Islet precursor cell (in vitro differentiated cells): ENCODE results near the gene WDR33.
A peak's percentile ranks its signal among the peaks of the same experiment; 100 is the strongest.

Experiments used
- DNase-seq: peaks from one replicate; pipeline ENCODE4 v3.0.0-alpha.2; 2018

Gene WDR33

GRCh38 chr2:127685410-127686080 lies 125.4 kb downstream of the WDR33 start:
- no peak for DNase-seq

DNA sequence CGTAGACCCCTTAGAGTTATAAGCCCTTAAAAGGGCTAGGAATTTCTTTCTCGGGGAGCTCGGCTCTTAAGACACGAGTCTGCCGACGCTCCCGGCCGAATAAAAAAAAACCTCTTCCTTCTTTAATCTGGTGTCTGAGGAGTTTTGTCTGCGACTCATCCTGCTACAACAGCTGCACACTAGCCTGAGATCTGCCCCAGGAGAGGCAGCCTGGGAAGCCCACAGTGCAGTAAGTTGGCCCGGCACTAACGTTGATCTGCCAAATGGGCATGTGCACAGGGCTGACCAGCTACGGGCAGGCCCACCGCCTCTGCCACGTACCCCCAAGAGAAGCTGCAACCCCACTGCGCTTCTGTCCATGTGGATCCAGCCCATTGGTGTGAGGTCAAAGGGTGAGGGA lies 127.2 kb downstream of the WDR33 start:
- DNase-seq = peak; percentile 69

- DNase-seq = no peak
Measured at GRCh38 chr2:127683056-127683455, 127.9 kb downstream of the WDR33 start.

- peak; percentile 44 for DNase-seq
Measured at GRCh38 chr2:127681976-127682857, 128.8 kb downstream of the WDR33 start.

DNA sequence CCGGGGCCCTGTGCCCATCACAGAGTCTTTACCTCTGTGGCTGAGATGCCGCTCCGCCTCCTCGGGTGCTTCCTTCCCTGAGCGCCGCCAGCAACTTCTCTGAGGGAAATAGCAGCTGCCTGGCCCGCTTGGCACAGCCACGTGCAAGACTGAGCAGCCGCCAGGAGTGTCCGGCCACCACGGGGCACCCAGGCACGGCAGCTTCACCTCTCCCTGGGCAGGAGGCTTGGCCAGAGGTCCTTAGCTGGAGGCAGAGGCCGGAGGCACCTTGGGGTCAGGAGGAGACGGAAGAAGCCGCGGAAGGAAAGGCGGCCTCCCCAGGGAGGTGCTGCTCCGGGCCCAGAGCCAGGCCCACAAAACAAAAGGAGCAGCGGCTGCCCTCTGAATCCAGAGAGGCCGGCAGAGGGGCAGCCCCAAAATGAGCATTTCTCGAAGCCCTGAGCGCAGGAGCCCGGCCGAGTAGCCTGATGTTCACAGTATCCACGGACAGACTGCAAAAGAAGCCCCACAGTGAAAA lies 129.6 kb downstream of the WDR33 start:
- peak; percentile 54 for DNase-seq

- DNase-seq = peak; percentile 45
Measured at GRCh38 chr2:127680706-127681287, 130.2 kb downstream of the WDR33 start.

DNA sequence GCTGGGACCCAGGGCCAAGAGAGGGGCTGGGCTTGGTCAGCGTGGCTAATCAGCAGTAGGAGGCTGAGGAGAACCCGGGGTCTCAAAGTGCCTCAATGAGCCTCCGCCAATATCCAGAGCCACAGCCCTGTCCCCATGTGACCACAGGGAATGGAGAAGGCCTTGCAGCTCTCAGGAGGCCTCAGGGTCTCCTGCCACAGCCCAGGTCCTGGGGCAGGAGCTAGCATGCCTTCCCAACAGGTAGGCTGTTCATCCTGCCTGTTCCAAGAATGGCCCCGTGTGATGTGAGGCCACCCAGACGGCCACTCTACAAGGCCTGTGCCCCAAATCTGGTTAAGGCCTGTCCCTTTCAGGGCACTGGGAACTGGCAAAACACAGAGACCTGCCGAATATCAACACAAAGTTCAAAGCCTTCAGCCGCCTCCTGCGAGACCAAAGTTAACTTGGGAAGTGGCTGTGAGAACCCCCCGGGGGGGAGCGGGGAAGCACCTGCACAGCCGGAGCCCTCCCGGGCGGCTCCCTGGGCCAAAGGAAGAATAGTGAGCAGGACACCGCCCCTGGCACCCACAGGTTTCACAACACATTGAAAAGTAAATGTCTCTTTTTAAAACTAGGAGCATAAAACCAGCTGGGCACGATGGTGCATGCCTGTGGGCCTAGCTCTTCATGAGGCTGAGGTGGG lies 131.2 kb downstream of the WDR33 start:
- DNase-seq = peak; percentile 49

GRCh38 chr2:127678991-127679390 lies 132.0 kb downstream of the WDR33 start:
- DNase-seq = no peak

GRCh38 chr2:127678531-127678930 lies 132.4 kb downstream of the WDR33 start:
- peak; percentile 48 for DNase-seq

DNA sequence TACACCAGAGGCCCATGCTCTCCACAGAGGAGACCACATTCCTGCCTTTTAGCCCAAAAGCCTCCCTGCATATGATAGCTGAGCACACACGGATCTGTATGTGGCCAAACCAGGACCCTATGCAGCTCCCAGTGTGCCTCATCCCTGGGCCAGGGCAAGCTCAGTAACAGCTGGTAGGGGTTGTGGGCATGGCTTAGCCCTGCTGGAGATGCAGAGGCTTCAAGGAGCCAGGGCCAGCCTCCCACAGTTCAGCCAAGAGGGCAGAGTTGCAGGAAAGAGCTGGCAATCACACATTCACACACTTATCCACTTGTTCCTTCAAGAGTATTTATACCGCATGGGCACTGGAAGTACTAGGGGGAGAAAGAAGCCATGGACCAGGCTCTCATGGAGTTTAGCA lies 134.1 kb downstream of the WDR33 start:
- DNase-seq = no peak

DNA sequence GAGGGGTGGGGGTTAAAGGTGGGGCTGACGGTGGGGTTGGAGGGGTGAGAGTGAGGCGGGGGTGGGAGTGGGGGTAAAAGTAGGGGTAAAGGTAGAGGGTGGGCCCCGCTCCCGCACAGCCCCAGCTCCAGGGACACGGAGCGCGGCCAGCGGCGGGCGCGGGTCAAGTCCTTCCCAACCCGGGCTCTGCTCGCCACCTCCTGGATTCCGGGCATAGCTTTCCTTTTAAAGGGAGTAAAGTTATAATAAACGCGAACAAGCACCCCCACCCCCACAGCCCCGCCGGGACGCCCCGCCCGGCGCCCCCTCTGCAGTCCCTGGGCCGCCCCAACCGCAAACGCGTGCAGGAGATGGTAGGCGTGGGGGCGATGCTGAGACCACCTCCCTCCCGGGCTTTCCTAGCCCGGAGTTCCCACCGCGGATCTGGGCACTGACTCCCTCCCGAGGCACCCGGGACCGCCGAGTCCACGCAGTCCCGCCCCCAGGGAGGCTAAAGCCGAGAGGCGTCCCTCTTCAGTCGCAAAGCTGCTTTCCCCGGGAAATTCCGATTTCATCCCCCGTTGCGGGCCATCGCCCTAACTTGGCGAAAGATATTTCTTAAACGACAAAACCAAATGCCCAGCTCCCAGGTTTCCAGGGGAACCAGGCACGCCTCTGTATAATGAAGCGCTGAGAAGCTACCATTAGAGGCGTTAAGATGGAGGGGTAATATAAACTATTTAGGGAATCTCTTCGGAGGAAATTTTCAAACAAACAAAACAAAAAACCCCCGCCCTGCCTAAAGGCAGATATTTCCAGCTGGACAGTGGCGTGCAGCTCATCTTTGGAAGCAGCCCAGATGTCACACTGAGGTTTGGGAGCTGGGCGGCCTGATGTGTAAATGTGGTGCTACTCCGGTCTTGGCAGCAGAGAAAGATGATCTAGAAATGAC lies 135.4 kb downstream of the WDR33 start, which contains the start of gene LIMS2:
LIMS2 (minus strand) TSS at position 200 of the 931 bp plus-strand sequence. CDS start 506 bp downstream, outside the sequence.
- DNase-seq = peak; percentile 74

- peak; percentile 68 for DNase-seq
Measured at GRCh38 chr2:127674241-127675209, 136.4 kb downstream of the WDR33 start.

- peak; percentile 50 for DNase-seq
Measured at GRCh38 chr2:127673291-127674069, 137.5 kb downstream of the WDR33 start.

- peak; percentile 52 for DNase-seq
Measured at GRCh38 chr2:127672341-127673224, 138.4 kb downstream of the WDR33 start.

DNA sequence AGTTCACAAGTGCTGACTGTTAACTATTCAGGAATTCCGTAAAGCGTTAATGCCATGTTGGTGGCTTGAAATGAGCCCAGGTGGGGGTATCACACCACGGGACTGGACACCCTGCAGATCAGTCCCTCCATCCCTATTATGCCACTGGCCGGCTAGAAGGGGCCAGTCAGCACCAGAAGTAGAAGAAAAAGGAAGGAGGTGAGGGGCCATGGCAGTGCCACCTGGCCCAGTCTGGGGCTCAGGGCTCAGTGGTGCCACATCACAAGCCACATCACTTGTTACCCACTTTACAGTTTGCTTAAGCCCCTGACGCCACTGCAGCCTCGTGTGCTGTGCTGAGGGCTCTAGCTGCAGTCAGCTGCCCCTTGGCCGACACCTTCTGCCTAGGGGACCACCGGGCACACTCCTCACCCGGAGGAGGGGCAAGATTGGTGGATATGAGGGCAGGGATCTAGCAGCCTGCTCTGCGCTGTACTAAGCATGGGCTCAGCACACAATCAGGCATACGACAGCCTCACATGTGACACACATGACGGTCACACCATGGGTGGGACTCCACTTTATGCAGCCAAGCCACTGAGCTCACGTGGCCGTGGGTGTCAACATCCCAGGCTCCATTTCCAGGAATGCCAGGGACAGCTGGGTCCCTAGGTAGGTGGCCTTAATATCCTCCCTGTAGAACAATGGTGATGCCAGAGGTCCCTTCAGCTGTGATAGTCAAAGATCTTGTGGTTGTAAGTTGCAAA lies 139.2 kb downstream of the WDR33 start:
- DNase-seq = peak; percentile 40

GRCh38 chr2:127670957-127671290 lies 140.0 kb downstream of the WDR33 start:
- no peak for DNase-seq

DNA sequence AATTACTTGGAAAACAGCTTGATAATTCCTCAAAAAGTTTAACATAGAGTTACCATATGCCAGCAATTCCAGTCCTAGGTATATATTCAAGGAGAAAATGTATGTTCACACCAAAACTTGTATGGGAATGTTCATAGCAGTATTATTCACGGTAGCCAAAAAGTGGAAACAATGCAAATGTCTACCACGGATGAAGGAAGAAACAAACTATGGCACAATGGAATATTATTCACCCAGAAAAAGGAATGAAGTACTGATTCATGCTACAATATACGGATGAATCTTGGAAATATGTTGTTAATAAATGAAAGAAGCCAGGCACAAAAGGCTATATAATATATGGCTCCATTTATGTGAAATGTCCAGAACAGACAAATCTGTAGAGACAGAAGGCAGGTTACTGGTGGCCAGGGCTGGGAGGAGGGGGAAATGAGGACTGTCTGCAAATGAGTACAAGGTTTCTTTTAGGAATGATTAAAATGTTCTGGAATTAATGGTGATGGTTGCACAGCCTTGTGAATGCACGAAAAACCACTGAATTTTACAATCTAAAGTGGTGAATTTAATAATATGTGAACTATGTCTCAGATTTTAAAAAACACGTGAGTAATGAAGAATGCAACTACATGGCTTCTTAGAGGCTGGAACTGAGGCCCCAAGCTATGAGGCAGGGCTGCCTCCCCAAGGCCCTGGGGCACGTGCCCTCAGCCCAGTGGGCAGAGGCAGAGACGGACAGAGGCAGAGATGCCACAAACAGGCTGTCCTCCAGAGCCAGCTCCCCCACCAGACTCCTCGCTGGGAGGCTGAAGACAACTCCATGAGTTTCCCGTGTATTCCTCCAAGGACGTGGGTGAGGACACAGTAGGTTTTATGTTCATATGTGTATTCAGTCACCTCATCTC lies 140.7 kb downstream of the WDR33 start:
- DNase-seq = no peak
